ENCODE data around the gene PTH1R. TPM values are rescaled to one million over a fixed set of nuclear protein-coding genes. Genes with fewer than 3 reads are reported as not detected.
"Not testable (repeated sequence)": the region's sequence is repeated elsewhere in the genome, so short reads cannot be mapped to it uniquely, and the experiment has no call there.

Gene PTH1R
- total RNA-seq, 1 donor from 2014 or later = 15.4 TPM

DNA sequence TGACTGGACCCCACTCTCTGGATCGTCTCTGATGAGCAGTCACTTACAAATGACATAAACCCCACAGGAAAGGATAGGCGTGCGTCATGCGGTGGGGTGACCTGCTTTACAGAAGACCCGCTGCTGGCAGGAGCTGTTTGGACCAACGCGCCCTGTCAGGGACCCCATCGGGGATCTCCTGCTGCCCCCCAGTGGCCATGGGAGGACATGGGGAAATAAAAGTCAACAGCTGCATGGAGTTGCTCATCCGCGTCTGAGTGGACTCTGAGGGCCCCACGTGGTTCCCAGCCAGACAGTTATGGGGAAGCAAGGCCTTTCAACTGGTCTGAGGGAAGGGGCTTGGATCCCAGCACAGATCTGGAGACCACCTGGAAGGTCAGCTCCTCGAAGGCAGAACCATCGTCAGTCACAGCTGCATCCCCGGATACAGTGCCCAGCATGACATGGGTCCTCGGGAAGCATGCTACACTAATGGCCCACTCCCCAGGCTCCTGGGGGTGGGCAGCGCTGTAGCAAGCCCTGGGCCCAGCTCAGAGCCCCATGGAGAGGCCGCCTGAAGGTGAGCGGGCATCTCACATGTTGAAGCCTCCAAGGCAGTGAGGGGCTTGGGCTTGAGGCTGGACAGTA is 32.1 kb downstream of the PTH1R start:
- Mint-ChIP-seq H3K27ac (ENCODE audit: unreplicated experiment) (no peak overlapping the region), H3K9me3 (ENCODE audit: unreplicated experiment) (no peaks in the 10 kb centered on the region), H3K4me3 (ENCODE audit: unreplicated experiment) (no peak overlapping the region), H3K27me3 (ENCODE audit: unreplicated experiment) (no peaks in the 10 kb centered on the region), H3K36me3 (ENCODE audit: unreplicated experiment) (no peaks in the 10 kb centered on the region), H3K4me1 (ENCODE audit: unreplicated experiment) (peaks cover 15% of the 10 kb centered on the region)
- peak; percentile 95 for DNase-seq (ENCODE audit: extremely low spot score, unreplicated experiment)
- TF ChIP-seq, protein P1, sequence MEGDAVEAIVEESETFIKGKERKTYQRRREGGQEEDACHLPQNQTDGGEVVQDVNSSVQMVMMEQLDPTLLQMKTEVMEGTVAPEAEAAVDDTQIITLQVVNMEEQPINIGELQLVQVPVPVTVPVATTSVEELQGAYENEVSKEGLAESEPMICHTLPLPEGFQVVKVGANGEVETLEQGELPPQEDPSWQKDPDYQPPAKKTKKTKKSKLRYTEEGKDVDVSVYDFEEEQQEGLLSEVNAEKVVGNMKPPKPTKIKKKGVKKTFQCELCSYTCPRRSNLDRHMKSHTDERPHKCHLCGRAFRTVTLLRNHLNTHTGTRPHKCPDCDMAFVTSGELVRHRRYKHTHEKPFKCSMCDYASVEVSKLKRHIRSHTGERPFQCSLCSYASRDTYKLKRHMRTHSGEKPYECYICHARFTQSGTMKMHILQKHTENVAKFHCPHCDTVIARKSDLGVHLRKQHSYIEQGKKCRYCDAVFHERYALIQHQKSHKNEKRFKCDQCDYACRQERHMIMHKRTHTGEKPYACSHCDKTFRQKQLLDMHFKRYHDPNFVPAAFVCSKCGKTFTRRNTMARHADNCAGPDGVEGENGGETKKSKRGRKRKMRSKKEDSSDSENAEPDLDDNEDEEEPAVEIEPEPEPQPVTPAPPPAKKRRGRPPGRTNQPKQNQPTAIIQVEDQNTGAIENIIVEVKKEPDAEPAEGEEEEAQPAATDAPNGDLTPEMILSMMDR (IDR thresholded peaks at IDR 0.05) = peak; percentile 90

DNA sequence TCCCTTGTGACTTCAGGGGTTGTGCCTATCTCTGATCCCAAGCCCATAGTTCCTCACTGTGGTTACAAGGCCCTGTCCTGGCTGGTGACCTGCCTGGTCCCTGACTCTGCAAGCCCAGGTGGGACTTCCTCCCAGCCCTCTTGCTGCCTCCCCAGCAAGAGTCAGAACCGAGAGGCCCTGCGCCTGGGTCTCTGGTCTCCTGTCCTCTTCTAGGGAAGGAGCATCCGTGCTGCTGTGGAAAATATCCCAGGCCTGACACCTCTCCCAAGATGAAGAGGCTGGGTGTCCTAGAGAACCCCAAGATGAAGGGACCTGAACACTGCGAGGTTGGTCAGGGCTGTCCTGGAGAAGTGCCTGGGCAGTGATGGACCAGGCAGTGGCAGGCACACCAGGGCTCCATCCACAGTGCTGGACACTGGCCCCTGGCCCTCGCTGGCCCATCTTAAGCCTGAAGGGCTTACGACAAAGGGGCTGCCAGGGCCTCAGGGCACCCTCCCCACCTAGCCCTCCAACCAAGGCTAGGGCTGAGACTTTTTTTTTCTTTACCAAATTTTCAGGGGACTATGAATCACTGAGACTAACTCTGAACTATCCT is 32.7 kb downstream of the PTH1R start:
- Mint-ChIP-seq H3K9me3 (ENCODE audit: unreplicated experiment) (no peaks in the 10 kb centered on the region), H3K27me3 (ENCODE audit: unreplicated experiment) (no peaks in the 10 kb centered on the region), H3K27ac (ENCODE audit: unreplicated experiment) (no peak overlapping the region), H3K36me3 (ENCODE audit: unreplicated experiment) (no peaks in the 10 kb centered on the region), H3K4me3 (ENCODE audit: unreplicated experiment) (no peak overlapping the region), H3K4me1 (ENCODE audit: unreplicated experiment) (peaks cover 15% of the 10 kb centered on the region)
- TF ChIP-seq, protein P1 (IDR thresholded peaks at IDR 0.05) = no peak
- DNase-seq (ENCODE audit: extremely low spot score, unreplicated experiment) = no peak

DNA sequence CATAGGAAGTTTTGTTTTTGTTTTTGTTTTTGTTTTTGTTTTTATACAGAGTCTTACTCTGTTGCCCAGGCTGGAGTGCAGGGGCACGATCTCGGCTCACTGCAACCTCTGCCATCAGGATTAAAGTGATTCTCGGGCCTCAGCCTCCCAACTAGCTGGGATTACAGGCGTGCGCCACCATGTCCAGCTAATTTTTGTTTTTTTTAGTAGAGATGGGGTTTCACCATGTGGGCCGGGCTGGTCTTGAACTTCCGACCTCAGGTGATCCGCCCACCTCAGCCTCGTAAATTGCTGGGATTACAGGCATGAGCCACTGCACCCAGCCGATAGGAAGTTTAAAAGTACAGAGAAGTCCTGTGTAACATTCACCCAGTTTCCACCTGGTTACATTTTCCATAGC is 33.4 kb downstream of the PTH1R start:
- not testable (repeated sequence) for H3K4me3 Mint-ChIP-seq (ENCODE audit: unreplicated experiment); H3K36me3 Mint-ChIP-seq (ENCODE audit: unreplicated experiment); H3K27me3 Mint-ChIP-seq (ENCODE audit: unreplicated experiment); H3K9me3 Mint-ChIP-seq (ENCODE audit: unreplicated experiment); DNase-seq (ENCODE audit: extremely low spot score, unreplicated experiment); H3K27ac Mint-ChIP-seq (ENCODE audit: unreplicated experiment)
- H3K4me1 Mint-ChIP-seq (ENCODE audit: unreplicated experiment) = peaks cover 15% of the 10 kb centered on the region

DNA sequence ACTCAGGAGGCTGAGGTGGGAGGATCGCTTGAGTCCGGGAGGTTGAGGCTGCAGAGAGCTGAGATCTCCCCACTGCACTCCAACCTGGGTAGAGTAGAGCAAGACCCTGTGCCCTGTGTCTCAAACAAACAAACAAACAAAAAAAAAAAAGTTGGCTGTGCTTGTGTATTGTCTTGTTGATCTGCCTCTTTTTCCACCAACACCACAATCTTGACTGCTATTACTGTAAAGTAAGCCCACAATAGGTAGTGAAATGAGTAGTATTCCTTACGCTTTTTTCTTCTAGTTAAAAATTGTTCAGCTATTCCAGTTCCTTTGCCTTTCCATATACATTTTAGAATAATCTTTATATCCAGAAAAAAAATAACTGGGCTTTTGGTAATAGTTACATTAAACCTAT is 35.5 kb downstream of the PTH1R start:
- Mint-ChIP-seq H3K4me1 (ENCODE audit: unreplicated experiment) (peaks cover 15% of the 10 kb centered on the region), H3K27ac (ENCODE audit: unreplicated experiment) (no peak overlapping the region), H3K36me3 (ENCODE audit: unreplicated experiment) (peaks cover 18% of the 10 kb centered on the region), H3K9me3 (ENCODE audit: unreplicated experiment) (peaks cover 4% of the 10 kb centered on the region), H3K4me3 (ENCODE audit: unreplicated experiment) (no peak overlapping the region), H3K27me3 (ENCODE audit: unreplicated experiment) (no peaks in the 10 kb centered on the region)
- no peak for DNase-seq (ENCODE audit: extremely low spot score, unreplicated experiment)
- TF ChIP-seq, protein P1 (IDR thresholded peaks at IDR 0.05) = no peak

DNA sequence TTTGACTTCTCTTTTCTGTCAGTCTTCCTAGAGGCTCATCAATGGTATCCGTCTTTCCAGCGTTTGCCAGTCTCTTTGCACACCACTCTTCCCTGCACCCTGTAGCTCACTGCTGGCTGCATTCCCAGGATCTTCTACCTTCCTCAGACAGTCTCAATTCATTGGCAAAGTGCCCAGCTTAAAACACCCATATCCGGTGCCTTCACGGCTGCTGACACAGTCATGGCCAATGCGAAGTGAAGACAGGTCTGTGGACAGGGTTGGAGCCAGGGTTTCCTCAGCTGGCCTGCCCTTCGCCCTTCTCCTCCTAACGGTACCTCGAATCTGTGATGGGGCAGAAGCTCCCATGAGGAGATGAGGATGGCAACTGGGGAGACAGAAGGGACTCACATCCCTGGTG is 36.1 kb downstream of the PTH1R start:
- no peaks in the 10 kb centered on the region for H3K27me3 Mint-ChIP-seq (ENCODE audit: unreplicated experiment)
- H3K4me1 Mint-ChIP-seq (ENCODE audit: unreplicated experiment) = peaks cover 15% of the 10 kb centered on the region
- H3K27ac Mint-ChIP-seq (ENCODE audit: unreplicated experiment) = no peak overlapping the region
- no peak for DNase-seq (ENCODE audit: extremely low spot score, unreplicated experiment)
- TF ChIP-seq, protein P1 (IDR thresholded peaks at IDR 0.05) = no peak
- peaks cover 25% of the 10 kb centered on the region for H3K36me3 Mint-ChIP-seq (ENCODE audit: unreplicated experiment)
- H3K4me3 Mint-ChIP-seq (ENCODE audit: unreplicated experiment) = no peak overlapping the region
- H3K9me3 Mint-ChIP-seq (ENCODE audit: unreplicated experiment) = peaks cover 6% of the 10 kb centered on the region

Measured in osteocyte (in vitro differentiated cells).